GM12801 (cell line): Measurements from ENCODE around the gene PBRM1.

Experiments
- CTCF ChIP-seq: IDR thresholded peaks from one replicate; pipeline ENCODE4 v1.5.1; 2011; ENCODE audit warnings: control low read depth; ENCODE audit not compliant: insufficient read length; ENCODE audit errors: extremely low read depth

The PBRM1 gene

GRCh38 chr3:52685709-52686691 lies at the start of gene PBRM1, which contains the start of gene GNL3:
PBRM1 (minus strand) TSS chr3:52685913.
GNL3 (plus strand) TSS chr3:52686032; CDS start chr3:52686093, 61 bp downstream.
- TF ChIP-seq CTCF: no peak

GRCh38 chr3:52733256-52733891 lies 47.7 kb upstream of the PBRM1 start:
- TF ChIP-seq CTCF: no peak

- TF ChIP-seq CTCF: no peak
Observed at GRCh38 chr3:52731590-52731989, 45.9 kb upstream of the PBRM1 start.

- TF ChIP-seq CTCF: no peak
Observed at GRCh38 chr3:52730681-52731080, 45.0 kb upstream of the PBRM1 start.

- TF ChIP-seq CTCF: no peak
Observed at GRCh38 chr3:52724511-52724910, 38.8 kb upstream of the PBRM1 start.

GRCh38 chr3:52723935-52724334 lies 38.2 kb upstream of the PBRM1 start:
- no peak for TF ChIP-seq CTCF

GRCh38 chr3:52722491-52722890 lies 36.8 kb upstream of the PBRM1 start:
- TF ChIP-seq CTCF: no peak
